ENCODE results near the gene C9orf85. TPM values are rescaled to one million over a fixed set of nuclear protein-coding genes. Genes with fewer than 3 reads are reported as not detected.

C9orf85 gene
- total and polyA plus RNA-seq, 10 of the 15 experiments (the other 5 are each of a cell fraction or from before 2014, with no cell fraction given), result 9.1 to 22.6 (median 16.4) TPM

DNA sequence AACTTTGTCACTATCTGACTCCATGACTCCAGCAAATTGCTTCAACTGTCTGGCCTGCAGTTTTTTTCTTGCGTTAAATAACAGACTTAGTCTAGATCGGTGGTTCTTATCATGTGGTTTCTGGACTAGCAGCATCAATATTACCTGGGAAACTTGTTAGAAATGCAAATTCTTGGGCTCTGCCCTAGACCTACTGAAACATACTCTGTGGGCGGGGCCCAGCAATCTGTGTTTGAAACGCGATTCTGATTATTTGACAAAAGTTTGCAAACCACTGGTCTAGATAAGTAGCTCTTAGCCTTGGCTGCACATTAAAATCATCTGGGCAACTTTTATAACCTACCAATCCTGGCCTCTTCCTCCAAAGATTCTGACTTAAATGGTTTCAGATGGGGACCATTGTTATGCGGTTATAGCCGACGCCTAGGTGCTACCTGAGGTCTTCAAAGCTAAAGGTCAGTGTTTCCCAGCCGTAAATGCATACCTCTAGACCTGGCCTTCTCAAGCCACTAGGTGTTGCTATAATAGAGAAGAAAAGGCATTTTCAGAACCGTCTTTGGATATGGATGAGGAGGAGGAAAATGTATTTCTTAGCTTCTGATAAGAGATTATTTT lies 74.0 kb downstream of the C9orf85 start:
- Histone ChIP-seq H3K4me3 (no peak overlapping the region), H3K27me3 (replicated peaks in 1 of 2; ENCODE audit: control insufficient read depth in 2 of 2, insufficient read depth in 2 of 2, low read length in 1 of 2) (no peaks in the 10 kb centered on the region), H4K20me1 (ENCODE audit: control insufficient read depth, insufficient read depth) (no peaks in the 10 kb centered on the region), H3K27ac (ENCODE audit: control insufficient read depth, insufficient read depth) (no peak overlapping the region), H3K4me2 (ENCODE audit: control insufficient read depth, insufficient read depth) (no peak overlapping the region), H3K4me1 (ENCODE audit: control insufficient read depth, insufficient read depth, low read length) (no peaks in the 10 kb centered on the region), H3K79me2 (ENCODE audit: control insufficient read depth, insufficient read depth, low read length) (no peaks in the 10 kb centered on the region), H3K9ac (ENCODE audit: control insufficient read depth, insufficient read depth, low read length) (no peak overlapping the region), H3K9me3 (replicated peaks; ENCODE audit: control insufficient read depth, insufficient read depth, low read length) (no peaks in the 10 kb centered on the region), H2AFZ (ENCODE audit: control insufficient read depth, low read depth, low read length) (no peak overlapping the region), H3K36me3 (ENCODE audit: control insufficient read depth in 2 of 2, insufficient read depth in 2 of 2, low read length in 1 of 2) (no peaks in the 10 kb centered on the region)
- ChIA-PET RAD21 (ENCODE audit: unreplicated experiment) (no interaction called here), CTCF (interaction anchor here (0.7 to 1.0 kb wide), 3 partner anchors 39 to 429 kb away, joined by 3 read pairs; no protein-coding TSS in a partner anchor), SMC1A (ENCODE audit: uncharacterized antibody, unreplicated experiment) (interaction anchor here (0.8 to 1.3 kb wide), 3 partner anchors 13 to 179 kb away, joined by 3 to 5 read pairs (median 4); no protein-coding TSS in a partner anchor), POLR2A (no interaction called here)
- WGBS (ENCODE audit: insufficient coverage, insufficient replicate concordance, low lambda C conversion rate, missing lambda C conversion rate), result 84% methylated on average over 10 of the region's 10 CpGs
- in situ Hi-C loops (cut with MboI), result no loop called here
- no TSS peak for BruUV-seq (replicated peaks)
- no peak for FAIRE-seq
- TF ChIP-seq, protein P1, sequence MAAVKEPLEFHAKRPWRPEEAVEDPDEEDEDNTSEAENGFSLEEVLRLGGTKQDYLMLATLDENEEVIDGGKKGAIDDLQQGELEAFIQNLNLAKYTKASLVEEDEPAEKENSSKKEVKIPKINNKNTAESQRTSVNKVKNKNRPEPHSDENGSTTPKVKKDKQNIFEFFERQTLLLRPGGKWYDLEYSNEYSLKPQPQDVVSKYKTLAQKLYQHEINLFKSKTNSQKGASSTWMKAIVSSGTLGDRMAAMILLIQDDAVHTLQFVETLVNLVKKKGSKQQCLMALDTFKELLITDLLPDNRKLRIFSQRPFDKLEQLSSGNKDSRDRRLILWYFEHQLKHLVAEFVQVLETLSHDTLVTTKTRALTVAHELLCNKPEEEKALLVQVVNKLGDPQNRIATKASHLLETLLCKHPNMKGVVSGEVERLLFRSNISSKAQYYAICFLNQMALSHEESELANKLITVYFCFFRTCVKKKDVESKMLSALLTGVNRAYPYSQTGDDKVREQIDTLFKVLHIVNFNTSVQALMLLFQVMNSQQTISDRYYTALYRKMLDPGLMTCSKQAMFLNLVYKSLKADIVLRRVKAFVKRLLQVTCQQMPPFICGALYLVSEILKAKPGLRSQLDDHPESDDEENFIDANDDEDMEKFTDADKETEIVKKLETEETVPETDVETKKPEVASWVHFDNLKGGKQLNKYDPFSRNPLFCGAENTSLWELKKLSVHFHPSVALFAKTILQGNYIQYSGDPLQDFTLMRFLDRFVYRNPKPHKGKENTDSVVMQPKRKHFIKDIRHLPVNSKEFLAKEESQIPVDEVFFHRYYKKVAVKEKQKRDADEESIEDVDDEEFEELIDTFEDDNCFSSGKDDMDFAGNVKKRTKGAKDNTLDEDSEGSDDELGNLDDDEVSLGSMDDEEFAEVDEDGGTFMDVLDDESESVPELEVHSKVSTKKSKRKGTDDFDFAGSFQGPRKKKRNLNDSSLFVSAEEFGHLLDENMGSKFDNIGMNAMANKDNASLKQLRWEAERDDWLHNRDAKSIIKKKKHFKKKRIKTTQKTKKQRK (IDR thresholded peaks at IDR 0.05; ENCODE audit: low read depth, low read length), result no peak
- no peak for TF ChIP-seq IKZF1 (conservative IDR thresholded peaks at IDR 0.05)
- TF ChIP-seq KDM1A (IDR thresholded peaks at IDR 0.05; ENCODE audit: borderline replicate concordance), result no peak
- intact Hi-C loops (cut with micrococcal nuclease; ENCODE audit: unreplicated experiment), result loop anchor here (5.0 kb wide), 1 partner anchor 42 kb away; no protein-coding TSS in a partner anchor
- no peak for ATAC-seq
- no peak for DNase-seq (ENCODE audit: low read depth, low spot score)
